Measurements from ENCODE around the gene NDUFAF8.

Gene NDUFAF8

GRCh38 chr17:81260641-81261040 is 21.5 kb downstream of the NDUFAF8 start (continued):
- TF ChIP-seq ZNF148 (tag by site-specific recombination; IDR thresholded peaks at IDR 0.05; ENCODE audit: borderline replicate concordance) (no peak), ZNF391 (tag by site-specific recombination; IDR thresholded peaks at IDR 0.05; ENCODE audit: borderline replicate concordance, low read depth) (no peak), ZFP3 (tag by site-specific recombination; IDR thresholded peaks at IDR 0.05; ENCODE audit: low read depth) (no peak), SP7 (tag by site-specific recombination; IDR thresholded peaks at IDR 0.05) (no peak), ZNF398 (tag by site-specific recombination; IDR thresholded peaks at IDR 0.05) (no peak), ZNF623 (tag by site-specific recombination; IDR thresholded peaks at IDR 0.05) (no peak), ZNF416 (tag by site-specific recombination; IDR thresholded peaks at IDR 0.05) (no peak)

- ChIA-PET POLR2A (no interaction called here), CTCF (interaction anchor here (0.7 kb wide), 1 partner anchor 184 kb away, joined by 3 read pairs; no protein-coding TSS in a partner anchor)
- no peak overlapping the region for H3K4me3 ChIP-seq (ENCODE audit: low read depth, low read length)
- H3K27ac ChIP-seq (ENCODE audit: extremely low read depth, low read depth, low read length), result no peak overlapping the region
- peaks cover 0 to 87% of the 10 kb centered on the region in 2 experiments; a peak in 2 of 3 replicates for H3K36me3 ChIP-seq (ENCODE audit: control insufficient read depth in 2 of 2, insufficient read depth in 1 of 2, low read length in 2 of 2)
- no peak for TF ChIP-seq ZNF140 (tag by site-specific recombination; IDR thresholded peaks at IDR 0.05)
- TF ChIP-seq ZNF449 (tag by site-specific recombination; IDR thresholded peaks at IDR 0.05), result peak; percentile 53; the same call in 1 of the 2 replicates
- H3K9me3 ChIP-seq (ENCODE audit: control insufficient read depth, insufficient read depth, low read depth, low read length), result no peaks in the 10 kb centered on the region
- H3K4me1 ChIP-seq (ENCODE audit: control insufficient read depth, insufficient read depth, low read length), result no peaks in the 10 kb centered on the region
Measured at GRCh38 chr17:81261096-81261495, 22.0 kb downstream of the NDUFAF8 start.

- CTCF ChIA-PET, result interaction anchor here (0.7 to 0.9 kb wide), 3 partner anchors 9 to 223 kb away, joined by 3 to 5 read pairs (median 3); no protein-coding TSS in a partner anchor
- H3K9me3 ChIP-seq (ENCODE audit: control insufficient read depth, insufficient read depth, low read depth, low read length), result no peaks in the 10 kb centered on the region
- peaks cover 2 to 90% of the 10 kb centered on the region in 2 experiments for H3K36me3 ChIP-seq (ENCODE audit: control insufficient read depth in 2 of 2, insufficient read depth in 1 of 2, low read length in 2 of 2)
- H3K27ac ChIP-seq (ENCODE audit: extremely low read depth, low read depth, low read length), result no peak overlapping the region
- POLR2A ChIA-PET, result interaction anchor here (0.9 kb wide), 1 partner anchor 34 kb away, joined by 4 read pairs; the partner anchor contains the start of gene SLC38A10
- no peaks in the 10 kb centered on the region for H3K4me1 ChIP-seq (ENCODE audit: control insufficient read depth, insufficient read depth, low read length)
- TF ChIP-seq ZFHX2 (tag by site-specific recombination; conservative IDR thresholded peaks at IDR 0.05), result no peak
- 0 out of 2 replicates have a peak, but pooled peaks have one; percentile 6 for TF ChIP-seq SP2 (tag by site-specific recombination; IDR thresholded peaks at IDR 0.05)
- no peak overlapping the region for H3K4me3 ChIP-seq (ENCODE audit: low read depth, low read length)
Measured at GRCh38 chr17:81261582-81262336, 22.6 kb downstream of the NDUFAF8 start.

Measured in HEK293 (cell line).